ENCODE measurements around the gene SYT7.

The SYT7 gene

DNA sequence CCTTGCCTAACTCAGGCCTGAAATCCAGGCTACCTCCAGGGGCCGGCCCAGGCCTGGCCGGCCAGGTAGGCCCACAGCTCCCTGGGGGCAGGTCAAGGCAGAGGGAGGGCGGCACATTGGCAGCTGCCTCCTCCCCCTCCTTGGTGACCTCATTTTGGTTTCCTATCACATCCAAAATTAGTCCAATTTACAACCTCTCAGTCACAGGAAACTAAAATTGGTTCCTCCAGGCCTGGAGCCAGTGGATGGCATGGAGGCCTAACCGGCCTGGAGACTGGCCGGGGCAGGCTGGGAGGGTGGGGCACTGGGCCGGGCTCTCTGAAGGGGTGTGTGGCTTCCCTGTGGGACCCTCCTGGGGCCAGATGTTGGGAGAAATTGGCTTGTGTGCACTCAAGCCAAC, 36.4 kb downstream of the SYT7 start:
- H3K27me3 Mint-ChIP-seq = peaks cover 36% of the 10 kb centered on the region

GRCh38 chr11:61543606-61544306, 37.1 kb downstream of the SYT7 start:
- H3K27ac Mint-ChIP-seq = no peak overlapping the region
- H3K27me3 Mint-ChIP-seq = peaks cover 33% of the 10 kb centered on the region
- no peak for DNase-seq
- H3K4me3 Mint-ChIP-seq = no peak overlapping the region
- H3K36me3 Mint-ChIP-seq (ENCODE audit: low read depth) = no peaks in the 10 kb centered on the region
- no peaks in the 10 kb centered on the region for H3K4me1 Mint-ChIP-seq (ENCODE audit: low read depth)
- H3K9me3 Mint-ChIP-seq = no peaks in the 10 kb centered on the region

More for the DNA sequence above, 36.4 kb downstream of the SYT7 start:
- Mint-ChIP-seq H3K27ac (no peak overlapping the region), H3K9me3 (no peaks in the 10 kb centered on the region), H3K36me3 (ENCODE audit: low read depth) (no peaks in the 10 kb centered on the region), H3K4me1 (ENCODE audit: low read depth) (no peaks in the 10 kb centered on the region), H3K4me3 (no peak overlapping the region)
- no peak for DNase-seq

GRCh38 chr11:61542705-61543104, 38.2 kb downstream of the SYT7 start:
- Mint-ChIP-seq H3K4me1 (ENCODE audit: low read depth) (no peaks in the 10 kb centered on the region), H3K36me3 (ENCODE audit: low read depth) (no peaks in the 10 kb centered on the region), H3K4me3 (no peak overlapping the region), H3K27ac (no peak overlapping the region), H3K9me3 (no peaks in the 10 kb centered on the region), H3K27me3 (peaks cover 33% of the 10 kb centered on the region)
- no peak for DNase-seq

DNA sequence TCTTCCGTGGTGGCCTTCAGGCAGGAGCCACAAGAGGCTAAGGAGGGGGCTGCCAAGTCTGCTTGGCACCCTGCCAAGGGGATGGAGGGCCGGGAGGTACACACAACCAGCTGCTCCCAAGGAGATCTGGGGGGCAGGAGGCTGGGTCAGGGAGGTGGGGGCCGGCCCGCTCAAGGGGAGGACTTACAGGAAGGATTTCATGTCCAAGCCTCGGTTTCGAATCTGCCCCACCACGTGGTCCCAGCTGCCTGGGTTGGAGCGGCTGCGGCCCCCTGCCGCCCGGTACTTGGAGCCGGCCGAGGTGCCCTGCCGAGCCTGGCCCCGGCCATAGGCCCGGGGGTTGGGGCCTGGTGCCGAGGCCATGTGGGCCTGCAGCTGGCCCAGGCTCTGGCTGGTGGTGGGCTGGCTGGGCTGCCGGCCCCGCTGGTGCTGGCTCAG, 38.8 kb downstream of the SYT7 start:
- H3K4me3 Mint-ChIP-seq = no peak overlapping the region
- no peaks in the 10 kb centered on the region for H3K9me3 Mint-ChIP-seq
- no peak for DNase-seq
- no peaks in the 10 kb centered on the region for H3K36me3 Mint-ChIP-seq (ENCODE audit: low read depth)
- H3K27ac Mint-ChIP-seq = no peak overlapping the region
- H3K27me3 Mint-ChIP-seq = peaks cover 32% of the 10 kb centered on the region
- H3K4me1 Mint-ChIP-seq (ENCODE audit: low read depth) = no peaks in the 10 kb centered on the region

DNA sequence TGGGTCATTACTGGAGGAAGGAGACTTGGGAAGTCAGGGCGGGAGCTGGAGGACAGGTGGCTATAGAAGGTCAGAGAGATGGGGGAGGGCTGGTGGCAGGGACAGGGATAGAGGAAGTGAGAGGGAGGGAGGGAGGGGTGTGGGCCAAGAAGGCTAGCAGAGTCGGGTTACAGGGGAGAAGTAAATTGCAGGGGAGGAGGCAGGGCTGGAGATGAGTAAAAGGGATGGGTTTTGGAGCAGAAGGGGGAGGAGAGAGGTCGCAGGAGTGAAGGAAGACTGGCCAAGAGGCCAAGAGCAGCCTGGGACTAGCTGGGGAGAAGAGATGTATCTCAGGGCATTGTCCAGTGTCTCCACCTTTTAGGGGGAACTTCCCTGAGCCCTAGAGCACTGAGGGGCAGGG, 39.3 kb downstream of the SYT7 start:
- Mint-ChIP-seq H3K27ac (no peak overlapping the region), H3K9me3 (no peaks in the 10 kb centered on the region), H3K4me1 (ENCODE audit: low read depth) (no peaks in the 10 kb centered on the region), H3K36me3 (ENCODE audit: low read depth) (no peaks in the 10 kb centered on the region), H3K4me3 (no peak overlapping the region), H3K27me3 (peaks cover 30% of the 10 kb centered on the region)
- DNase-seq = no peak

DNA sequence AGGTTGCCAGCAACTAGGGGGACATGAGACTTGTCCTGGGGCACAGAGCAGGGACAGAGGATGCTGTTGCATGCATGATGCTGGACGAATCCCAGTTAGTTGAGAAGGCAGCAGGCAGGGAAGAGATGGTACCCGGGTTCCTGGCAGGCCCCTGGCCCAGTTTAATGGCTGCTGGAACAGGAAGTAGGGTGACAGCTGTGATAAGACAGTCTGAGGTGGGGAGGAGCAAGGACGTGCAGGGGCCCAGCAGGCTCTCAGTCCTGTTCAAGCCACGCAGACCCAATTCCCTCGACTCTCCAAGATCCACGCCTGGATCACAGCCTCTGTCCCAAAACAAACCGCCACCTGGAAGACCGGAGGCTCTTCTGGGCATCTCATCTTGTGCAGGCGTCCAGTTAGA, 40.3 kb downstream of the SYT7 start:
- no peaks in the 10 kb centered on the region for H3K36me3 Mint-ChIP-seq (ENCODE audit: low read depth)
- no peaks in the 10 kb centered on the region for H3K4me1 Mint-ChIP-seq (ENCODE audit: low read depth)
- H3K27me3 Mint-ChIP-seq = peaks cover 27% of the 10 kb centered on the region
- H3K9me3 Mint-ChIP-seq = no peaks in the 10 kb centered on the region
- H3K4me3 Mint-ChIP-seq = no peak overlapping the region
- no peak for DNase-seq
- H3K27ac Mint-ChIP-seq = no peak overlapping the region

DNA sequence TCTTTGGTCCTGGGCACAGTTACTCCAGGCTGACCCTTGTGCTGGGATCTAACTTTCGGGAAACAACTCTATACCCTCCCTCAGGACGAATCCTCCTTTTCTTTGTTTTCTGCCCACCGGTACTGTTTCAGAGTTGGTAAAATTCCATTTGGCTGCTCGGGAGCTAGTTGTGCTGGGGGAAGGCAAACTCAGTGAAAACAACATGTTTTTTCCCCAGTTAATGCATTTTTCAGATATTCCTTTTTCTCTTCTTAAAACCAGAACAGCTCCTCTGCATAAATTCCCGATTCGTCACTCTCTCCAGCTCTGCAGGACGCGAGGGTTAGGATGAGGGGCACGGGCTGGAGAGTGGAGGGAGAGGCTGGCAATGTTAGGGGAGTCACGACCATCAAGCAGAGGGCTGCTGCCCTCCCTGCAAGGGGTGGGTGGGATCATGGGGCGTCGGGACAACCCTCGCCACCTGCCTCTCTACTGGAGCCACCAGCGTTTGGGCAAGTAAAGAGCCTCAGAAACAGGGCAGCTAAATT, 41.0 kb downstream of the SYT7 start:
- Mint-ChIP-seq H3K36me3 (ENCODE audit: low read depth) (no peaks in the 10 kb centered on the region), H3K4me3 (no peak overlapping the region), H3K27me3 (peaks cover 26% of the 10 kb centered on the region), H3K27ac (no peak overlapping the region), H3K4me1 (ENCODE audit: low read depth) (no peaks in the 10 kb centered on the region), H3K9me3 (no peaks in the 10 kb centered on the region)
- no peak for DNase-seq

- H3K27ac Mint-ChIP-seq = no peak overlapping the region
- no peaks in the 10 kb centered on the region for H3K9me3 Mint-ChIP-seq
These were observed 41.9 kb downstream of the SYT7 start for GRCh38 chr11:61539006-61539405.

DNA sequence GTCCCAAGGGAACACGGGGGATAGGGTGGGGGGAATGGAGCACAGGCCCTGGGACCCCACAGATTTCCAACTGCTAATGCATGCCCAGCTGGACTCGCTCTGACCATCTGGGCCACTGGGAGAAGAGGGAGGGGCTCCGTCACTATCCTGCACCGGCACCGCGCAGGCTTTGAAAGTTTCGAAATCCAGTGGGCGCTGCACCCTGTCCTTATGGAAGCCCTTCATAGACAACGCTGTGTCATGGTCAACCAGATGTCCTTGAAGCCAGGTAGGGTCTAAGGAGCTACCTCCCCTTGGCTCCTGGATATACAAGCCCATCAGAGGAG, 42.3 kb downstream of the SYT7 start:
- DNase-seq = no peak
- no peaks in the 10 kb centered on the region for H3K4me1 Mint-ChIP-seq (ENCODE audit: low read depth)
- H3K36me3 Mint-ChIP-seq (ENCODE audit: low read depth) = no peaks in the 10 kb centered on the region
- H3K27ac Mint-ChIP-seq = no peak overlapping the region
- no peak overlapping the region for H3K4me3 Mint-ChIP-seq
- peaks cover 27% of the 10 kb centered on the region for H3K27me3 Mint-ChIP-seq
- no peaks in the 10 kb centered on the region for H3K9me3 Mint-ChIP-seq

More at GRCh38 chr11:61539006-61539405, 41.9 kb downstream of the SYT7 start:
- H3K4me3 Mint-ChIP-seq = no peak overlapping the region
- H3K4me1 Mint-ChIP-seq (ENCODE audit: low read depth) = no peaks in the 10 kb centered on the region
- no peaks in the 10 kb centered on the region for H3K36me3 Mint-ChIP-seq (ENCODE audit: low read depth)
- peaks cover 27% of the 10 kb centered on the region for H3K27me3 Mint-ChIP-seq
- no peak for DNase-seq

GRCh38 chr11:61537326-61537725, 43.5 kb downstream of the SYT7 start:
- no peak for DNase-seq
- Mint-ChIP-seq H3K9me3 (no peaks in the 10 kb centered on the region), H3K4me1 (ENCODE audit: low read depth) (no peaks in the 10 kb centered on the region), H3K27me3 (peaks cover 31% of the 10 kb centered on the region), H3K36me3 (ENCODE audit: low read depth) (no peaks in the 10 kb centered on the region), H3K27ac (no peak overlapping the region), H3K4me3 (no peak overlapping the region)

DNA sequence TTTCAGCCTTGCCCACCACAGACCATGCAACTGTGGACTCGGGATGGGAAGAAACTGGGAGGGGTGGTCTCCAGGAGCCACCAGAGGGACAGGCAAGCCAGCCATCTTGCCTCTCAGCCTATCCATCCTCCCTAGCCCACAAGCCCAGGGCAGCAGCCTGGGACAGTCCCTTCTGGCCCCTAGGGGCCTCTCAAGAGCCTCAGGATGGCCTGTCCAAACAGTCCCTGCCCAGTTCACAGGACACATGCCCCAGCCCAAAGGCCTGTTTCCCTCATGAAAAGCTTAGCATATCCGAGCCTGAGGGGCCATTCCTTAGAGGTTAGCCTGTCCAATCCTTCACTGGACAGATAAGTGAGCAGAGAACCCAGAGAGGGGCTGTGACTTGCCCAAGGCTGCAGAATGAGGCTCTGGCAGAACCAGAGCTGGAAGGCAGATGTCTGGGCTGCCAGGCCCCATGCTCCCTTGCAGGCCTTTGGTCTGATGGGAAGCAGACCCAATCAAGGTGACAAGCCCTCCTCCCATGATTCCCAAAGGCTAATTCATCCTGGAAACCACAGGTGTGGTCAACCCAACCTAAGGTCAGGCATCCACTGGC, 44.1 kb downstream of the SYT7 start:
- no peak for DNase-seq
- Mint-ChIP-seq H3K4me1 (ENCODE audit: low read depth) (no peaks in the 10 kb centered on the region), H3K36me3 (ENCODE audit: low read depth) (no peaks in the 10 kb centered on the region), H3K9me3 (no peaks in the 10 kb centered on the region), H3K4me3 (no peak overlapping the region), H3K27ac (no peak overlapping the region), H3K27me3 (peaks cover 30% of the 10 kb centered on the region)

- H3K9me3 Mint-ChIP-seq = no peaks in the 10 kb centered on the region
- H3K36me3 Mint-ChIP-seq (ENCODE audit: low read depth) = no peaks in the 10 kb centered on the region
- H3K27ac Mint-ChIP-seq = no peak overlapping the region
- peaks cover 23% of the 10 kb centered on the region for H3K27me3 Mint-ChIP-seq
- H3K4me3 Mint-ChIP-seq = no peak overlapping the region
- DNase-seq = no peak
- H3K4me1 Mint-ChIP-seq (ENCODE audit: low read depth) = no peaks in the 10 kb centered on the region
These were observed 44.7 kb downstream of the SYT7 start for GRCh38 chr11:61535998-61536675.

DNA sequence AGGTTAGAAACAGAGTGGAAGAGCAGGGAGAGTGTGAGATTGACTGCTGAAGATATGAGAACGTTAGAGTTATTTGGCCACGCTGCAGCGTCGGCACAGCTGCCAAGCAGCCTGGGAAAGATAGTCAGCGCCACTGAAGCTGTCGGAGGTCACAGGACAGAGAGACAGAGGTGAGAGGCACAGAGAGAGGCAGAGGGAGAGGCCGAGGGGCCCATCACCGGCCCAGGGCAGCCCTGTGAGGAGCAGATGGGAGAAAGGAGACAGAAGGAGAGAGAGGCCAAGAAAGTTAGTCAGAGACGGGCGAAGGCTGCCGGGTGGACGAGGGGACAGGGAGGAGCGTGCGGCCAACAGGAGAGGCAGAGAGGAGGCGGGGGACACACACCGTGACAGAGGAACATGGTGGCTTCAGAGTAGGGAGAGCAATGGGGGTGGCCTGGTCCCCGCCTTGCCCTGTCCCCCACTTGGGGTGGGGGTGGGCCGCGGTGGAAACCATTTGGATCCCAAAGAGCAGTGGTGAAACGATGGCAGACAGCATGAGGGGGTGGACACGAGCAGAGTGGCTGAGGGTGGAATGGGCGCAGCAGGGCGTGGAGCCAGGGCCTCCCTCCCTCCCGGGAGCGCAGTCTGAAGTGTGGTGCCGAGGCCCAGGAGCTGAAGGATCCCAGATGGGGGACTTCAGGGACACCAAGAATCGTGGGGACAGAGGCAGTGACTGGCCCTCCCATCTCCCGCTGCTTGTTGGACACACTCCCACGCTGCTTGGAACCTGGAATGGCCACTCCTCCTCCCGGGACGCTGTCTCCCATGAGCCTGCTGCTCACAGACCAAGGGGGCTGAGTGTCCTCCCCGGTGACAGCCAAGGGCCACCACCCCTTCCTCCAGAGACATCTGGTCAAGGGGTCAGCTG, 45.7 kb downstream of the SYT7 start:
- H3K4me1 Mint-ChIP-seq (ENCODE audit: low read depth) = no peaks in the 10 kb centered on the region
- no peak for DNase-seq
- H3K27me3 Mint-ChIP-seq = peaks cover 20% of the 10 kb centered on the region
- H3K9me3 Mint-ChIP-seq = no peaks in the 10 kb centered on the region
- no peak overlapping the region for H3K4me3 Mint-ChIP-seq
- no peaks in the 10 kb centered on the region for H3K36me3 Mint-ChIP-seq (ENCODE audit: low read depth)
- H3K27ac Mint-ChIP-seq = no peak overlapping the region
